Right atrium auricular region (tissue), 2 donors: ENCODE measurements around the gene PCSK6. TPM values are rescaled to one million over a fixed set of nuclear protein-coding genes. Genes with fewer than 3 reads are reported as not detected.

ENCODE experiments used
- DNase-seq: peaks from one replicate; pipeline ENCODE4 v3.0.0-alpha.2; 2019; ENCODE audit warnings: low spot score
- H3K27ac ChIP-seq, 2 donors: fragments of 200-600 bp; sonication (generic); 1 replicate in 1 of 2; 2 replicates in 1 of 2; pipeline ENCODE4 v1.5.1; 2016 to 2019
- H3K27me3 ChIP-seq, 2 donors: fragments of 200-600 bp; sonication (generic); one replicate each; pipeline versions ENCODE4 v1.5.1 to v1.6.0; 2017 to 2019
- H3K36me3 ChIP-seq: fragments of 200-600 bp; sonication (generic); one replicate; pipeline ENCODE4 v1.5.1; 2016
- H3K4me1 ChIP-seq, 2 donors: fragments of 200-600 bp; sonication (generic); one replicate each; pipeline versions ENCODE4 v1.5.1 to v1.6.0; 2017 to 2019
- H3K4me3 ChIP-seq, 2 donors: fragments of 200-600 bp; sonication (generic); 1 replicate in 1 of 2; 2 replicates in 1 of 2; pipeline ENCODE4 v1.5.1; 2017 to 2019; ENCODE audit warnings: mild to moderate bottlenecking in 1 of 2, moderate library complexity in 1 of 2
- H3K9me3 ChIP-seq, 2 donors: fragments of 200-600 bp; sonication (generic); one replicate each; pipeline ENCODE4 v1.5.1; 2019
- CTCF ChIP-seq, 2 donors: fragments of 200-600 bp; sonication (generic); IDR thresholded peaks; one replicate each; pipeline ENCODE4 v1.5.1; 2019; ENCODE audit warnings: antibody characterized with exemption in 2 of 2
- total RNA-seq, 2 donors: library from RNA; depleted of rRNA; stranded (reverse); fragments of >200 nt; gene quantifications; one replicate each; pipeline ENCODE4 v1.1.0, GENCODE V29; 2016

Gene PCSK6
- total RNA-seq, 2 donors from 2014 or later, result 14.4 to 19.9 TPM

GRCh38 chr15:101332061-101332467 lies 157.4 kb downstream of the PCSK6 start:
- Histone ChIP-seq H3K36me3 (no peaks in the 10 kb centered on the region), H3K27ac (no peak overlapping the region), H3K4me3 (no peak overlapping the region), H3K27me3 (no peaks in the 10 kb centered on the region), H3K4me1 (no peaks in the 10 kb centered on the region), H3K9me3 (no peaks in the 10 kb centered on the region)
- no peak for DNase-seq
- TF ChIP-seq CTCF (IDR thresholded peaks at IDR 0.05), result no peak

GRCh38 chr15:101329867-101330380 lies 159.6 kb downstream of the PCSK6 start:
- no peak for DNase-seq
- Histone ChIP-seq H3K36me3 (no peaks in the 10 kb centered on the region), H3K4me3 (no peak overlapping the region), H3K27me3 (no peaks in the 10 kb centered on the region), H3K4me1 (no peaks in the 10 kb centered on the region), H3K27ac (no peak overlapping the region), H3K9me3 (no peaks in the 10 kb centered on the region)
- no peak for TF ChIP-seq CTCF (IDR thresholded peaks at IDR 0.05)

GRCh38 chr15:101329309-101329863 lies 160.1 kb downstream of the PCSK6 start:
- Histone ChIP-seq H3K4me1 (no peaks in the 10 kb centered on the region), H3K9me3 (no peaks in the 10 kb centered on the region), H3K27ac (no peak overlapping the region), H3K36me3 (no peaks in the 10 kb centered on the region), H3K4me3 (no peak overlapping the region), H3K27me3 (no peaks in the 10 kb centered on the region)
- TF ChIP-seq CTCF (IDR thresholded peaks at IDR 0.05), result no peak
- DNase-seq, result no peak

- Histone ChIP-seq H3K9me3 (no peaks in the 10 kb centered on the region), H3K4me1 (no peaks in the 10 kb centered on the region), H3K4me3 (no peak overlapping the region), H3K27ac (no peak overlapping the region), H3K36me3 (no peaks in the 10 kb centered on the region), H3K27me3 (no peaks in the 10 kb centered on the region)
- TF ChIP-seq CTCF (IDR thresholded peaks at IDR 0.05), result no peak
- no peak for DNase-seq
These were observed 161.5 kb downstream of the PCSK6 start for GRCh38 chr15:101328001-101328400.

GRCh38 chr15:101327147-101327740 lies 162.3 kb downstream of the PCSK6 start:
- no peak overlapping the region for H3K4me3 ChIP-seq
- no peak for TF ChIP-seq CTCF (IDR thresholded peaks at IDR 0.05)
- no peaks in the 10 kb centered on the region for H3K9me3 ChIP-seq
- no peaks in the 10 kb centered on the region for H3K27me3 ChIP-seq
- no peak overlapping the region for H3K27ac ChIP-seq
- H3K36me3 ChIP-seq, result no peaks in the 10 kb centered on the region
- no peak for DNase-seq
- no peaks in the 10 kb centered on the region for H3K4me1 ChIP-seq
